GM19452 (cell line): Measurements from ENCODE around the gene UPP2.

Experiments
- ATAC-seq: cut with Tn5 transposase; IDR thresholded peaks from one replicate; pipeline ENCODE4 v1.9.1; 2021; ENCODE audit not compliant: unreplicated experiment

Gene UPP2

GRCh38 chr2:158101384-158101926 lies at the start of gene UPP2:
Gene UPP2, plus strand, starts transcription at chr2:158101876. Its CDS starts 188 bp downstream, at chr2:158102064.
- ATAC-seq = no peak

- no peak for ATAC-seq
These were observed 48.9 kb upstream of the UPP2 start for GRCh38 chr2:158052761-158053160.

GRCh38 chr2:158056875-158057274 lies 44.8 kb upstream of the UPP2 start:
- no peak for ATAC-seq

- no peak for ATAC-seq
These were observed 41.4 kb upstream of the UPP2 start for GRCh38 chr2:158060160-158060834.

- ATAC-seq = no peak
These were observed 40.7 kb upstream of the UPP2 start for GRCh38 chr2:158060835-158061435.

- ATAC-seq = no peak
These were observed 39.9 kb upstream of the UPP2 start for GRCh38 chr2:158061763-158062162.

- no peak for ATAC-seq
These were observed 35.5 kb upstream of the UPP2 start for GRCh38 chr2:158066046-158066713.

GRCh38 chr2:158071018-158071417 lies 30.7 kb upstream of the UPP2 start:
- ATAC-seq = no peak

GRCh38 chr2:158072361-158072760 lies 29.3 kb upstream of the UPP2 start:
- ATAC-seq = no peak

GRCh38 chr2:158079672-158080071 lies 22.0 kb upstream of the UPP2 start:
- ATAC-seq = no peak

- ATAC-seq = no peak
These were observed 13.6 kb upstream of the UPP2 start for GRCh38 chr2:158088093-158088492.

- no peak for ATAC-seq
These were observed 12.4 kb upstream of the UPP2 start for GRCh38 chr2:158089322-158089721.

- no peak for ATAC-seq
These were observed 10.0 kb upstream of the UPP2 start for GRCh38 chr2:158091647-158092046.

- no peak for ATAC-seq
These were observed 7.1 kb upstream of the UPP2 start for GRCh38 chr2:158094487-158095092.

GRCh38 chr2:158095269-158095668 lies 6.4 kb upstream of the UPP2 start:
- ATAC-seq = no peak

GRCh38 chr2:158095912-158096311 lies 5.8 kb upstream of the UPP2 start:
- ATAC-seq = no peak

- ATAC-seq = no peak
These were observed 4.2 kb upstream of the UPP2 start for GRCh38 chr2:158097481-158097880.

- no peak for ATAC-seq
These were observed 3.5 kb upstream of the UPP2 start for GRCh38 chr2:158098178-158098577.

- no peak for ATAC-seq
These were observed 2.0 kb upstream of the UPP2 start for GRCh38 chr2:158099716-158100115.

GRCh38 chr2:158100411-158100810 lies 1.3 kb upstream of the UPP2 start:
- no peak for ATAC-seq

GRCh38 chr2:158102446-158102845 lies 770 bp downstream of the UPP2 start:
- ATAC-seq = no peak
